ENCODE results near the gene LDLRAD4.

The LDLRAD4 gene

GRCh38 chr18:13623348-13623747 lies 404.8 kb downstream of the LDLRAD4 start:
- no peak overlapping the region for H3K4me3 ChIP-seq (ENCODE audit: low read depth, low read length)
- H3K27me3 ChIP-seq (ENCODE audit: insufficient read depth, low read depth, severe bottlenecking), result no peaks in the 10 kb centered on the region
- no peak for TF ChIP-seq CTCF (IDR thresholded peaks at IDR 0.05; ENCODE audit: low read depth, low read length)
- no peak overlapping the region for H3K27ac ChIP-seq
- H3K9me3 ChIP-seq (ENCODE audit: severe bottlenecking), result no peaks in the 10 kb centered on the region
- H3K36me3 ChIP-seq, result no peaks in the 10 kb centered on the region
- no peak for DNase-seq

GRCh38 chr18:13623871-13624270 lies 405.3 kb downstream of the LDLRAD4 start:
- TF ChIP-seq CTCF (IDR thresholded peaks at IDR 0.05; ENCODE audit: low read depth, low read length), result no peak
- Histone ChIP-seq H3K36me3 (no peaks in the 10 kb centered on the region), H3K9me3 (ENCODE audit: severe bottlenecking) (no peaks in the 10 kb centered on the region), H3K27me3 (ENCODE audit: insufficient read depth, low read depth, severe bottlenecking) (no peaks in the 10 kb centered on the region), H3K27ac (no peak overlapping the region), H3K4me3 (ENCODE audit: low read depth, low read length) (no peak overlapping the region)
- no peak for DNase-seq

- Histone ChIP-seq H3K9me3 (ENCODE audit: severe bottlenecking) (no peaks in the 10 kb centered on the region), H3K27ac (no peak overlapping the region), H3K4me3 (ENCODE audit: low read depth, low read length) (no peak overlapping the region), H3K36me3 (no peaks in the 10 kb centered on the region), H3K27me3 (ENCODE audit: insufficient read depth, low read depth, severe bottlenecking) (no peaks in the 10 kb centered on the region)
- TF ChIP-seq CTCF (IDR thresholded peaks at IDR 0.05; ENCODE audit: low read depth, low read length), result no peak
- no peak for DNase-seq
Measured at GRCh38 chr18:13624563-13625237, 406.1 kb downstream of the LDLRAD4 start.

GRCh38 chr18:13625355-13625754 lies 406.8 kb downstream of the LDLRAD4 start:
- no peak for TF ChIP-seq CTCF (IDR thresholded peaks at IDR 0.05; ENCODE audit: low read depth, low read length)
- H3K27ac ChIP-seq, result no peak overlapping the region
- no peak overlapping the region for H3K4me3 ChIP-seq (ENCODE audit: low read depth, low read length)
- H3K36me3 ChIP-seq, result no peaks in the 10 kb centered on the region
- H3K9me3 ChIP-seq (ENCODE audit: severe bottlenecking), result no peaks in the 10 kb centered on the region
- H3K27me3 ChIP-seq (ENCODE audit: insufficient read depth, low read depth, severe bottlenecking), result no peaks in the 10 kb centered on the region
- no peak for DNase-seq

GRCh38 chr18:13625843-13626543 lies 407.4 kb downstream of the LDLRAD4 start:
- no peak for TF ChIP-seq CTCF (IDR thresholded peaks at IDR 0.05; ENCODE audit: low read depth, low read length)
- no peaks in the 10 kb centered on the region for H3K36me3 ChIP-seq
- H3K27me3 ChIP-seq (ENCODE audit: insufficient read depth, low read depth, severe bottlenecking), result no peaks in the 10 kb centered on the region
- no peak for DNase-seq
- H3K27ac ChIP-seq, result no peak overlapping the region
- H3K4me3 ChIP-seq (ENCODE audit: low read depth, low read length), result no peak overlapping the region
- no peaks in the 10 kb centered on the region for H3K9me3 ChIP-seq (ENCODE audit: severe bottlenecking)

All from WERI-Rb-1 (cell line).